T-helper 2 cell (primary cell): ENCODE data around the gene LHX6.
A peak's percentile ranks its signal among the peaks of the same experiment; 100 is the strongest.

Source experiments
- DNase-seq, 5 experiments: peaks; one replicate each; pipeline versions ENCODE4 v3.0.0 to v3.0.0-alpha.2; 2012 to 2022
- total RNA-seq, 2 donors: gene quantifications; one replicate each; lab custom pipeline; 2026; lab: John Stamatoyannopoulos, UW

Gene LHX6
- 0.07 to 0.31 reads per million in 2 donors for total RNA-seq

DNA sequence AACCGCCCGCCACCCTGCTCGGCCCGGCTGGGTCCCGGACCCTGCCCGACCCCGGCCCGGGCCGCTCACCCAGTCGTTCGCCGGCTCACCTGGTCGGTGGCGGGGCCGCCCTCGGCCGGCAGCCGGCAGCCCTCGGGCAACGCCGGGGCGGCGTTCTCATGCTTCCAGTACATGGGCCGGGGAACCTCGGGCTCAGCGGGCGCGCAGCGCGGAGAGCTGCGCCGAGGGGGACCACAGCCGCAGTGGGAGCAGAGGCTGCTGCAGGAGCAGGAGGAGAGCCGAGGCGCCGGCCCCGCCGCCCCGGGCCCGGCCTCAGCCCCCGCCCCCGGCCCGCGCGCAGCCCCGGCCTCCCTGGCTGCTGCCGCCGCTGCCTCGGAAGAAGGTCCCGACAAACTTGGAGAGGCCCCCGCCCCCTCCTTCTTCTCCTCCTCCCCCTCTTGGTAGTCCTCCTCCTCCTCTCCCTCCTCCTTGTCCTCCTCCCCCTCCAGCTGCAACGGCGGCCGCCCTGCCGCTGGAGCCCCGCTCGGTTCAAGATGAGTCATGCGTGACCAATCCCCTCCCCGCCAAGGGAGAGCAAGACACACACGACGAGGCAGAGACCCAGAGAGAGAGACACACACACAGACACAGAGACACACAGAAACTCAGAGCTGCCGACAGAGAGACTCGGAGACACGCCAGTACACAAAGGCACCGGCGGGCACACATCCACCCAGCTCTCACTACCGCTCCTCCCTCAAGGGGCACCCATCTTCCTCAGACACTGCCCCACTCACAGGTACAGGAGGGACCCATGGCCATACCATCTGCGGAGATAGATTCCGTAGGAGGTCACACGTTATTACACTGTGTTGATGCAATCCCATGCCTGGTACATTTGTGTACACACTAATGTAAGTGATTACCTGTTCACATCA is at the start of gene LHX6:
Gene LHX6 (minus strand): TSS at position 390 of the 917 bp plus-strand sequence. CDS start 217 bp downstream, at position 173.
- no peak for DNase-seq

DNA sequence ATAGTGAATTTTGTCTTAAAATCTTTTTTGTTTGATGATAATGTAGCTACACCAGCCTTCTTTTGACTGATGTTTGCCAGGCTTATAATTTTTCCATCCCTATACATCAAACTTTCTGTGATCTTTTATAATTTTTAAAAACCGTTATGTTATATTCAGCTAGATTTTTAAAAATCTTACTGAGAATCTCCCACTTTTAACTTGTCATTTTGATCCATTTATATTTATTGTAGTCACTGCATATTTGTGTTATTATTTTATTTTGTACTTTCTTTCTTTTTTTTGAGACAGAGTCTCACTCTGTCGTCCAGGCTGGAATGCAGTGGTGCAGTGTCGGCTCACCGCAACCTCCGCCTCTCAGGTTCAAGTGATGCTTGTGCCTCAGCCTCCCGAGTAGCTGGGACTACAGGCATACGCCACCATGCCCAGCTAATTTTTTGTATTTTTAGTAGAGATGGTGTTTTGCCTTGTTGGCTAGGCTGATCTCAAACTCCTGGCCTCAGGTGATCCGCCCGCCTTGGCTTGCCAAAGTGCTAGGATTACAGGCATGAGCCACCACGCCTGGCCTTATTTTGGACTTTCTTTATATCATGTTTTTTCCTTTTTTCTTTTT is 48.6 kb upstream of the LHX6 start:
- DNase-seq, result no peak

DNA sequence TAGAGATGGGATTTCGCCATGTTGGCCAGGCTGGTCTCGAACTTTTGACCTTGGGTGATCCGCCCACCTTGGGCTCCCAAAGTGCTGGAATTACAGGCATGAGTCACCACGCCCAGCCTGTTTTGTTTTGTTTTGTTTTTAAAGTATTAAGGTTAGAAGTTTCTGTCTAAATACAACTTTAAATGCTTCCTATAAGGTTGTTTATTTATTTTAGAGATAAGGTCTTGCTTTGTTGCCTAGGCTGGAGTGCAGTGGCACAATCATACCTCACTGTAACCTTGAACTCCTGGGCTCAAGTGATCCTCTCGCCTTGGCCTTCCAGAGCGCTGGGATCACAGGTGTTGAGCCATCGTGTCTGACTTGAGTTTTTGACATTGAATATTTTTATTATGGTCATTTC is 47.3 kb upstream of the LHX6 start:
- DNase-seq, result no peak

DNA sequence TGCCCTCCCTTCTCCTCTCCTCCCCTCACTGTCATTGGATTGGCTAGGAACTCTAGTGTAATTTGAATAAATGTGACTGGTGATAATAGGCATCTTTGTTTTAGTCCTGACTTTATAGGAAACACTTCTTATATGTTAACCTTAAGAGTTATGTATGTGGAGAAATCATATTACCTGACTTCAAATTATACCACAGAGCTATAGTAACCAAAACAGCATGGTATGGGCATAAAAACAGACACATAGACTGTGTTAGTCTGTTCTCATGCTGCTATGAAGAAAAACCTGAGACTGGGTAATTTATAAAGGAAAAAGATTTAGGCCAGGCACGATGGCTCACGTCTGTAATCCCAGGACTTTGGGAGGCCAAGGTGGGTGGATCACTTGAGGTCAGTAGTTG is 45.3 kb upstream of the LHX6 start:
- no peak for DNase-seq

DNA sequence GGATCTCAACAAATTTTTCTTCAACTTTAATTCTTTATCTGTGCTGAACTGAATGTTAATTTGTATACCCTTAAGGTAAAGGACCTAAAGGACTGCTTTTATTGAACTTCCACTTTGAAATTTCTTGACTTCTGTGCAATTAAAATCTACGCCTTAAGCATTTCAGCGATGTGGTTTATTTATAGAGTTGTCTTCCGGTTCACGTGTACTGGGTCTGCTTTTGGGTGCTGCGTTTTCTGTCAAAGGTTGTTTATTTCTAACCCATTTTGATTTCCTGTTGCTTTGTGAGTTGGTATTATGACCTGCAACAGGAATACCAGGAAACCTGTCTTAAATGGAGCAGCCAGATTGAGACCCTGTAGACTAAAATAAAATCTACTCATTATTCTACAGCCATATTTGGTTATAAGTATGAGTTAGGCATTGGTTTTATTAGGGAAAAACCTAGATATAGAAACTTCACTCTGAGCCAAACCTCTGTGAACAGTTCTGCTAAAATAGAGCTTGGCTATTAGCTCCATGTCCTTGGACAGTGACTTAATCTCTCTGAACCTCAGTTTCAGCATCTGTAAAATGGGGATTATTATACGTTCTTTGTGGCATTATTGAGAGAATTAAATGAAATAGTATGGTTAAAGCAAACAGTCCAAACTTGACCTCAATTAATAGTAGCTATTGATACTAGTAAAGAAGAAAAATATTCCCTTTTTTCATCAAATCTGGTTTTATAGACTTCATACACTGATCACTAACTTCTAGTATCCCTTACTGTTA is 39.5 kb upstream of the LHX6 start:
- DNase-seq, result no peak

DNA sequence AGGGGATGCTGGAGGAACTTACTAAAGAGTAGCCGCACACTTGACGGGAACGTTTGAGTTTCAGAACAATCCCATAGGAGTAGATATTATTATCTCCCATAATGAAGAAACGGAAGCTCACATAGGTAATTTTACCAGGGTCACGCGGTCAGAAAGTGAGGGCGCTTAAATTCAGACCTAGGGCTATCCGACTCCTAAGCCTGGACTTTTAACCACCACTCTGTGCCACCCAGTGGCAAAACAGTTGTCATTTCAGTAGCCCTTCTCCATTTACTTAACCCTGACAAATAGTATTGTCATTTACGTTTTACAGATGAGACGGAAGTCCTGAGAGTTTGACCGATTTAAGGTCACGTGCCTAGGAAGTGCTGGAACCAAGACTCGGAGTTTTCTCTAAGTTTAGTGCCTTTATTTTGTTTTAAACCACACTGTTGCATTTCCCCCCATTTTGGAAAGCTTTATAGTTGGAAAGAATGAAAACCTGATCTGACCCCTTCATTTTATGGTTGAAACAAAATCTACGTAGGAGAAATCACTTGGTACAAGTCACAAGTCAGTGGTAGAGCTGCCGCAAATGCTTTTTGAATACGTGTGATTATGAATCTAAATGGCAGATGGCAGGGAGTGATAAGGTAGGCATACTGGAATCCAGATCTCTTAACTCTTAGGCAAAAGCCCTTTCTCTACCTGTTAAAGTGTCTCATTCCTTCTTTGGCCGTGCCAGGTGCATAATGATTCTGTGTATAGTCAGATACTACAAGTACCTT is 36.6 kb upstream of the LHX6 start:
- peak in 4 of 5 experiments; percentile 1 to 78 (median 26) for DNase-seq

DNA sequence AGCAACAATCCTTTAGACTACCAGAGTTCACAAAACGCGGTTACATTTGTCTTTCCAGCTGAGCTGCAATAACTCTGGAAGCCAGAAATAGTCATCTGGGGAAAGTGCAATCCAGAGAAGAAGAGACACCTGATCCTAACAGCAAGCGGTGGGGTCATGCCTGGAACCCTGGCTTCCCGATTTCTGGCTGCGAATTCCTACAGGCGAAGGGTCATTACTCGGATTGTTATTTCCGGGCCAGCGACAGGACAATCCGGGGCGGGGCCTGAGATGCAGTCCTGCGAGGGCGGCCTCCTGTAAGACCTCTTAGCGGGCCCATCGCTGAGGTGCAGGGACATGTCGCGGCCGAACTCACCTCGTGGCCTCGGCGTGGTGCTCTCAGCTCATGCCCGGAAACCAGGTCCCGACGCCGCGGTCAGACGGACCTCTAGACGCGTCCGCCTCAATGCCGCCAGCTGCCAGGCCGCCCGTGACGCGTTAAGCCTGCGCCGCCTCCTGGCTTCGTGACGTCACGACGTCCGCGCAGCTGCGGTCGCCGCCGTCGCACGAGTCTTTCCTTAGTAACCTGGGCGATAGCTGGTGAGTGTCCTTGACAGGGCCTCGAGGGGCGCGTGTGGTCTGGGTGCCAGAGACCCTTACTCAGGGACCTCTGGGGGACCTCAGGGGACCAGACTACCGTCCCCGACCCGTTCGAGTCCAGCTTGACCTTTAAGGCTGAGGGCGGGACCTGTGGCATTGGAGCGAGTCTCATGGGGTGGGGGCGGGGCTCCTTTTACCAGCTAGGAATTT is 35.8 kb upstream of the LHX6 start, which contains the start of the genes MRRF and RBM18:
Gene MRRF (plus strand): TSS at position 523 of the 789 bp plus-strand sequence. CDS start 6,010 bp downstream, outside the sequence.
Gene RBM18 (minus strand): TSS at position 481 of the 789 bp plus-strand sequence. CDS start 3,348 bp downstream, outside the sequence.
- peak; percentile 71 to 94 (median 82) for DNase-seq

DNA sequence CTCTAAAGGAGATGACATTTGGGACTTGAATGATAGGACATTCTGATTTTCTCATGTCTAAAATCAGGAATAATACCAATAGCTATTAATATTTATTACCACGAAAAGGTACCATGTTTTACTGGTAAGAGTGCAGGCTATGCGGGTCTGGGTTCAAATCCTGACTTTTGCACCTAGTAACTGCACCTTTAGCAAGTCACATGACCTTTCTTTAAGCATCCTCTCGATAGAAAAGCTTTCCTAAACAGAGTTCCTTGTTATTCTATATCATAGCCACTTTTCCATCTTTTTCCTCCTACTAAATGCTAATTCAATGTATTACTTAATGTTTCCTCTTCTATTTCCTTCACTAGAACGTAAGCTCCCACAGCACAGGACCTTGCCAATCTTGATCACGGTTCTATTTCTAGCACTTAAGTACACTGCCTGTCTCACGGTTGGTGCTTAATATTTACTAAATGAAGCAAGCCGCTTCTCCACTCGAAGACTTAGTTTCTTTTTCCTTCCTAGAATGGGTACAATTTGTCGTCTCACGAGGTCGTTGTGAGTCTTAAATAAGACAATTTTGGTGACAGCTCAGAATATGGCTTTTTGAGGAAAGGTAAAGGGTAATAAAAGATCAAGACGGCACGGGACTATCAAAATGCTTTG is 35.1 kb upstream of the LHX6 start:
- DNase-seq, result peak in 2 of 5 experiments; percentile 6 to 26

DNA sequence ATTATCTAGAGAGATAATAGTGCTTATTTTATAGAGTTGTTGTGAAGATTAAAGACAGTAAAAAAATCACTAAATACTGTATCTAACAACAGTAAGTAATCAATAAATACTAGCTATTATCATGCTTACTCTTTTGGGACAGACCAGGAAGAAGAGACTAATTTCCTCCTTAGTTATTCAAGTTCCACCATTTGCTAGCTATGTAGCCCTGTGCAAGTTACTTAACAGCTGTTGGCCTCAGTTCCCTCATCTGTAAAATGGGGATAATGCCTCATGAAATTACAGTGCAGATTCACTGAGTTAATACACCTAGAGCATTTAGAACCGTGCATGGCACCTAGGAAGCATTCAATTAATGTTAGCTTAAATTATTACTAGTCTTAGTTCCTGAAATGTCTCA is 33.3 kb upstream of the LHX6 start:
- no peak for DNase-seq

DNA sequence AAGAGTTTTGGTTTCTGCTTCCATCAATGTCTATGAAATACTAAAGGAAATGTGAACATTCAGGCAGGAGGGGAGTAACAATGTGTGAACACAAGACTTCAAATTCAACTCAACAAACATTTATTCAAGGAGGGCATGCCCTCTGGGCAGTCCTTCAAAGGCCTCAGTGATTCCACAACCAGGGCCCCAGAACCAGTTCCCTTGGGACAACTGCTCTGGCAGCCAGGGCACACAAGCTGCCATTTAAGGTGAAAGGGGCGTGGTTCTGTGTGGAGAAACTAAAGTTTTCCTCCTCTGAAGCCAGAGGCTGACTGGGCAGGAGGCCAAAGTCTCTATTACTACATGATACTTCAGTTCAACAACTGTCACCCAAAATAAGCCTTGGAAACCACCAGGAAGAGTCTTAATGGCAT is 32.7 kb upstream of the LHX6 start:
- DNase-seq, result no peak

DNA sequence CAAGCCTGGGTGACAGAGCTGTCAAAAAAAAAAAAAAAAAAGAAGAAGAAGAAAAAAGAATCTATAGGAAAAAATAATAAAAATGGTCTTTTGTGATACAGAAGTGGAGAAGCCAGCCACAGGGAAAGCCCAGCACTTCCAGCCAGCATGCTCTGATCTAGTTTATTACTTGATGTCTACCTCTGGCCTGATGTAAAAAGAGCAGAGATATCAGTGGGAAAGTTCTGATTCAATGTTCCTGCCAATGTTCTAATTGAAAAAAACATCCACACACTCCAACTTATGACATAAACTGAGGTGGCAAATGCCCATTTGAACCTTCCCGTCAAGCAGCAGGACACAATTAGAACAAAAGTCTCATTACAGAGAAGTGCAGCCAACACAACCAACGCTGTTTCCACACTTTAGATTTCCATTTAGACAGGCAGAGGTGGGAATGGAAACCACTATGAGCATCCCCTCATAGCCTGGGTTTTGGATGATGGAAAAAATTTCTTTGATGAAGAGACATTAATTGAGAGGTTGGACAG is 30.2 kb upstream of the LHX6 start:
- no peak for DNase-seq

DNA sequence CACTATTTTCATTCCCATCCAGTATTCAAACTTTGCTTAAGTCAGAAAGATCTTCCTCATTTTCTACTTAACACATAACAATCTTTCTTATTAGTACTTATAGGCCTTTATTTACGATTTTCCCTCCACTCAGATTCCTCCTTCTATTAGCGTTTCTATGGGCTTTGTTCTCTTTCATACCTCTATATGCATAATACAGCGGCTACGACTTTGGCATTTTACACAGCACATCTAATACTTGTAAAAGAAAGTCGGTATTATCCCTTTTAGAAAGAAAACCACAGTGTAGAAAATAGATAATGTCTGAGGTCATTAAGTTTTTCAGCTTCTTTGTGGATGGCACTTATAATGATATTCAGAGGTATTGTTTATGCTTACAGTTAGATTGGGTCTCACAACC is 27.4 kb upstream of the LHX6 start:
- no peak for DNase-seq

DNA sequence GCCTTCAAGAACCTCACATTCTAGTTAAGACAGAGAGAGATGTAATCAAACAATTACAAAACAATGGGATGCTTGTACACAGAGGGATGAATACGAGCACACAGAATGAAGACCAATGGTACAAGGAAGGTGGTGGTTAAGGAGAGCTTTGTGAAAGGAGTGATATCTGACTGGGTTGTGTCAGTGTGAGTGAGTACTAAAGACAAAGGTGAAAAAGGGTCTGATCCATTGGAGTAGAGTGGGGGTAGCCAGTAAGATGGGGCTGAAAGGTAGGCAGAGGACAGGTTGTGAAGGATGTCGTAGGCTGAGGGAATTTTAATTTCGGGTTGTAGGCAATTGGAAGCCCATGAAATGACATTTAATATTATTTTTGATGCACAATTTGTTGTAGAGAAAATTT is 26.0 kb upstream of the LHX6 start:
- DNase-seq, result no peak

DNA sequence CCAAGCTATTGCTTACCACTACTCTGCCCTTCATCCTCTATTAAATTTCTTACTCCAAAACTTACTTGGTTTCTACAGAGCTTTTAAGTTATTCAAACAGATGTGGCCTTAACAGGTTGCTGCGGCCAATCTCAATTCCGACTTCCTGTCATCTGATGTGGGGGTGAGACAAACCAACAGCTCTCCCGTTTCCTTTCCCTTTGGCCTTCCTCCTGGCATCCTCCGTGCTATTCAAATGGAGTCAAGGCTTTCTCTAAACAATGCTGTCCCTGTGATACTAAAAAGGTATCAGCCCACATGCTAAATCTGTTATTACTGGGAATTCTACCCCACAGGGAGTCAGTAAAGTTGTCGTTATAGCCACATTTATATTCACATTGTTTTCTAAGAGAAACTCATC is 24.0 kb upstream of the LHX6 start:
- no peak for DNase-seq

DNA sequence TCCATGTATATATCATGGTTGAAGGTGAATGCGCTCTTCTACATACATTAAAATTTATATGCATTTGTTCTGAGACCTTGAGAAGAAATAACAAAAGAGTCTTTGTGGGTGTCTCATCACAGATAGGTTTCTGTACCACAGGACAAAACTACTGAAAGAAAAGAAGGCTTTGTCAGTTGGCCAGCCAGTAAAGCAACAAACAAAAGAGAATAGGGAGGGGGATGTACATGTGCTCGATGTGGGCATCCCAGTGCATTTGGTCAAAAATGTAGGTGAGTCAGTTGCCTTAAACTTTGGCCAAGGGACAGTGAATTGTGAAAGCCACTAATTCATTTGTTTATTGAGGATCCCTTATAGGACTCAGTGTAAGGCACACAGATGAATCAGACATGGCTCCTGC is 22.6 kb upstream of the LHX6 start:
- no peak for DNase-seq

DNA sequence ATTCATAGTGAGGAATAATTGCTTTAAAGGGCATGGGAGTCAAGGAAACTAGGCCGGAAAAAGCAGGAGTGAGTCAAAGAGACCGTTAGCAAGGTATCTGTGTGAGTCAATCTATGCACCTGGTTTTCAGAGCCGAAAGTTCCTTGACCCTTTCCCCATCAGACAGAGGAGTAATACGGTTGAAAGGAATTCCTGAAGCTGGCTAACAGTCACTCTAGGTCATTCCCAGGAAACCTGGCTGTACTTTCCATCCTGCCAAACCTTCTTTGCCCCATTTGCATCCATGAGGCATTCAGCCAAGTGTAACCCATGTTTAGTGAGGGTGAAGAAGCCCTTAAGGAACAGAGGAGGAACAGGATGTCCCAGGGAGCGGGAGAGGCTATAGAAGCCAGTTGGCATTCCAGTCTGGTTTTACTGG is 19.7 kb upstream of the LHX6 start:
- DNase-seq, result no peak

DNA sequence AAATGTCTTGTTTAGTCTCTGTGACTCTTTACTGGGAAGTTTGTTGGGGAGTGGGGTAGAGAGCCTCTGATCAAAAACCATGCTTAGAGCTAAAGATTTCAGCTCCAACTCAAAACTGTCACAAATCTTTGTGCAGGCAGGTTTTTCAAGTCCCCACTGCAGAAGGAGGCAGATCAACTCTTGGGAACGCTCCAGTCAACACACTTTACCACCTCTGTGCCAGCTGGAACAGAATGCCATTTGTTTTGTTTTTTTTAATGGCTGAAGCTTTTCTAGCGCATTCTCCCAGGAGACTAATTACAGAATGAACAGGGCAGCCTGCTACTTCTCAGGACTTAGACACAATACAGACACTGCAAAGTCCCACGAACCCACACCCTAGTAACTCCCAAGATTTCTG is 17.9 kb upstream of the LHX6 start:
- no peak for DNase-seq

DNA sequence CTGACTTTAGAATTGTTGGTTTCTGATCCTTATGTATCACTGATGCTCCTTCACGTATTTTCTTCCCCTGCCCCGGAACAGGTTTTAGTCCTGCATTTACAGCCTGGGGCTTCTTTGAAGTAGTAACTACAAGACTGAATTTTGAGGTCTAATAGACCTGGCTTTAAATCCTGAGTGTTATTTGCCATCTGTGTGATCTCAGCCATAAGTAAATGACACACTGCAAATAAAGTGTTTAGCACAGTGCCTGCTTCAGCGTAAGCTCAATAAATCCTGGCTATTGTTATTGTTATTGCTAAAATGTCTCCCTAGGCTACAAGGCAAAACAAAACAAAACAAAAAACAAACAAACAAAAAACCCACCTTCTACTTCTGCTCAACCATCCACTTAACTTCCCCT is 15.6 kb upstream of the LHX6 start:
- no peak for DNase-seq

DNA sequence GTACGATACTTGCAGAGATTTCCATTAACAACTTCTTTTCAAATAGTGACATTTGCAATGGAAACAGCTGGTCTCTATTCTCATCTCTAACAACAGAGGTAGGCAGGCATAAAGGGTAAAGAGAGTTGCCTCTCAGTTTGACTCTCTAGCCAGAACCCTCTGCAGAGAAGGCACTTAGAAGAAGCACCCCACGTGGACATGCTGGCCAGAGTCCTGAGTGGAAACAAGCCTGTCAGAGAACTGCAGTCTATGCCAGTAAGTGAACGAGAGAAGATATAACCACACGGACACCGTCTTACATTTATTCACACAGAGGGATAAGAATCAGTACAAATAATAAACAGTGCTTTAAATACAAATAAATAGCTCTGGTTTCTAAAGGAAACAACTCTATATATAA is 11.0 kb upstream of the LHX6 start:
- DNase-seq, result no peak

DNA sequence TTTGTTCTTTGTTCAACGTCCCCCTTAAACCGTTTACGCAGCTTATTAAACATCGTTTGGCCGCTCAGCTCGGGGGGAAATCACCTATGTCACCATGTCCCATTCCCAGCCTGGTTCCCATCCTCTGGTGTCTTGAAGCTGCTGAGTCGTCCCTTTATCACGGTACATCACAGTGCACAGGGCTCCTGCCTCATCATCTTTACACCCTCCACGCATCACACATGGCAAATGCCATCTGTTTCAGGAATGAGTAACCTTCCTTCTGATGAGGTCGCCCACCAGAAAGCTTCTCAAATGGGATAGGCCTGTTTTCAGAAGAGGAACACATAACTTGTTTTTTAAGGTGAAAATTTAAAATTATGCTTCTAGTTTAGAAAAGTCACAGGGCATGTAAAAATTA is 7.9 kb upstream of the LHX6 start:
- DNase-seq, result no peak
